Epidermal melanocyte (primary cell): ENCODE results near the gene ASPSCR1.

Source experiments
- DNase-seq: peaks from one replicate; pipeline ENCODE4 v3.0.0; 2011; ENCODE audit warnings: low spot score; ENCODE audit not compliant: insufficient read length

The ASPSCR1 gene, protein sequence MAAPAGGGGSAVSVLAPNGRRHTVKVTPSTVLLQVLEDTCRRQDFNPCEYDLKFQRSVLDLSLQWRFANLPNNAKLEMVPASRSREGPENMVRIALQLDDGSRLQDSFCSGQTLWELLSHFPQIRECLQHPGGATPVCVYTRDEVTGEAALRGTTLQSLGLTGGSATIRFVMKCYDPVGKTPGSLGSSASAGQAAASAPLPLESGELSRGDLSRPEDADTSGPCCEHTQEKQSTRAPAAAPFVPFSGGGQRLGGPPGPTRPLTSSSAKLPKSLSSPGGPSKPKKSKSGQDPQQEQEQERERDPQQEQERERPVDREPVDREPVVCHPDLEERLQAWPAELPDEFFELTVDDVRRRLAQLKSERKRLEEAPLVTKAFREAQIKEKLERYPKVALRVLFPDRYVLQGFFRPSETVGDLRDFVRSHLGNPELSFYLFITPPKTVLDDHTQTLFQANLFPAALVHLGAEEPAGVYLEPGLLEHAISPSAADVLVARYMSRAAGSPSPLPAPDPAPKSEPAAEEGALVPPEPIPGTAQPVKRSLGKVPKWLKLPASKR

DNA sequence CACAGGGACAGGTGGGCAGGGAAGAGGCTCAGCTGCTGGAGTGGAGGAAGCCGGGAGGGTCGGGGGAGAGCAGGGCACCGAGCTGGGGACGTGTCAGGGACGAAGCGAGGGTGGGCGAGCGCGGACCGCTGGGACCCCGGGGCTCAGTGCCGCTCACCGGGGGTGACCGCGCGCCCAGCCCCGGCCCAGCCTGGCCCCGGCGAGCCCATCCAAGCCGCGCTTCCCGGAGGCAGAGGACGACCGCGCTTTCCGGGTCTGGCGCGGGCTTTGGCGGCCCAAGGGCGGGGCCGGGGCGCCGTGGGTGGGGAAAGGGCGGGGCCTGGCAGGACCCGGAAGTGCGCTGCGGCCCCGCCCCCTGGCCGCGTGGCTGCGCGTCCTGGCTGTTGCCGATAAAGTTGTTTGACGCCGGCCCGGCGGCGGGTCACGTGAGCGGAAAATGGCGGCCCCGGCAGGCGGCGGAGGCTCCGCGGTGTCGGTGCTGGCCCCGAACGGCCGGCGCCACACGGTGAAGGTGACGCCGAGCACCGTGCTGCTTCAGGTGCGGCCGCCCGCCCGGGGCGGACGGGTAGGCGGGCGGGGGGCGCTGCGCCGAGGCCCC, at the start of gene ASPSCR1:
Gene ASPSCR1, plus strand, starts transcription at position 419 of the 598 bp plus-strand sequence. Its CDS starts 18 bp downstream, at position 437.
- peak; percentile 62 for DNase-seq

DNA sequence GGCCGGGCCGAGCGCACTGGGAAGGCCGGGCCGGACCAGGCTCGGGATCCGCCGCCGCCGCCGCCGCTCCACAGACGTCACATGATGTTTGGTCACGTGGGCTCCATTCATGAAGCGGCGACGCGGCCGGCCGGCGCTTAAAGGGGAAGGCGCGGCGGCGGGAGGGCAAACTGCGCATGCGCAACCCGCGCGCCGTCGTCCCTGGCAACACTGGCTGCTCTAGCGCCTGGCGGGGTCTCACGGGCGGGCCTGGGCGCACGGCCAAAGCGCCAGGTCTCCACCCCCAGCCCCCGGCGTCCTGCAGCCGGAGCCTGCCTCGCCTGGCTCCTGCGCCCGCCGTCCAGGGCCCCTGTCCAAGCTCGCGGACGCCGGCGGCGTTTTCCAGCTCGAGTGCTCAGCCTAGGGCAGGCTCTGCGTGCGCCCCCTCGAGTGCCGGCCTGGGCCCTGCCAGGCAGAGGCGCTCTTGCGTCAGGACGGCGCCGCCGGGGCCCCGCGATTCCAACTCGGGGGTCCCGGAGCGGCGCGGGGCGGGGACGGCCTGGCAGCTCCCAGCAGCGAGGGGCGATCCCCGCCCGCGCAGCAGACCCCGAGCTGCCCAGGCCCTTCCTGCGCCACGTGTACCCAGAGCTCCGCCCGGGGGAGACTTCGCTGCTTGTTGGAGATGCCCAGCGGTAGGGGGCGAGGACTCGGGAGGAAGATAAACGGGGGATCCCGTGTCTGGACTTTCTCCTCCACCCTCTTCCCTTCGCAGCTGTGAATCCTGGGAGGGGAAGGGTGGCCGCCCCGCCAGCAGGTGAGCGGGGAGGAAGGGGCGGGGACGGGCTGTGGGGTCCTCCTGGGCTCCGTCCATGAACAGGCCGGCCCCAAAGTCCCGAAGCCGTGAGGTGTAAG, 49.5 kb upstream of the ASPSCR1 start, which contains the start of gene MAFG:
Gene MAFG, minus strand, starts transcription at position 83 of the 891 bp plus-strand sequence. CDS start 4,550 bp downstream, outside the sequence.
- peak; percentile 98 for DNase-seq

DNA sequence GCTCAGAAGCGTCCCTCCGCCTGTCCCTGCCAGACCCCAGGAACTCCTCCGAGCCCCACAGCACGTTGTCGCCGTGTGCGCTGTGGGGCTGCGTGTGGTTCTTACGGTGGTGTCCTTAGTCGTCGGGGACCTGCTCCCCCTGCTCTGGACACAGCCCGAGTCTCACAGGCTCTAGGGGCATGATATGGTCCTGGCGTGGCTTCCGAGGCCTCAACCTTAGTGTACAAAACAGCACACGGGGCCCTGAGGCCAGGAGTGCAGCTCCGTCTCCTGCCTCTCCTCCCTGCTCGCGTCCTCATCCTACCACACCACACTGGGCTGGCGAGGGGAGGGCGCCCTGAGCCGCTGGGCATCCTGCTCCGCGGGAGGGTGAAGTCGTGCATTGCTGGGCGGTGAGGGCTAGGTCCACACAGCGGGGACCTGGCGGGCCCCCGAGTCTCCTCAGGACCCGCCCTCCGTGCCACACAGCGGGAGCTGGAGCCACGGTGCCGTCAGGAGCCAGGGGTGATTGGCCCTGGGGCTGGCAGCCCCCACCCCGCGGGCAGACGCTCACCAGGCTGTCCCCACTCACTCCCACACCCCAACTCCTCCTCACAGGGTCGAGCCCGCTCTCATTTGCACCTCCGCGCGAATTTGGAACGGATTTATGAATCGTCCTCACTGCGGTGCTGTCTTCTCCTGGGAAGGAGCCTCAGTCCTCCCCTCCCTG, 48.7 kb upstream of the ASPSCR1 start:
- DNase-seq = no peak

DNA sequence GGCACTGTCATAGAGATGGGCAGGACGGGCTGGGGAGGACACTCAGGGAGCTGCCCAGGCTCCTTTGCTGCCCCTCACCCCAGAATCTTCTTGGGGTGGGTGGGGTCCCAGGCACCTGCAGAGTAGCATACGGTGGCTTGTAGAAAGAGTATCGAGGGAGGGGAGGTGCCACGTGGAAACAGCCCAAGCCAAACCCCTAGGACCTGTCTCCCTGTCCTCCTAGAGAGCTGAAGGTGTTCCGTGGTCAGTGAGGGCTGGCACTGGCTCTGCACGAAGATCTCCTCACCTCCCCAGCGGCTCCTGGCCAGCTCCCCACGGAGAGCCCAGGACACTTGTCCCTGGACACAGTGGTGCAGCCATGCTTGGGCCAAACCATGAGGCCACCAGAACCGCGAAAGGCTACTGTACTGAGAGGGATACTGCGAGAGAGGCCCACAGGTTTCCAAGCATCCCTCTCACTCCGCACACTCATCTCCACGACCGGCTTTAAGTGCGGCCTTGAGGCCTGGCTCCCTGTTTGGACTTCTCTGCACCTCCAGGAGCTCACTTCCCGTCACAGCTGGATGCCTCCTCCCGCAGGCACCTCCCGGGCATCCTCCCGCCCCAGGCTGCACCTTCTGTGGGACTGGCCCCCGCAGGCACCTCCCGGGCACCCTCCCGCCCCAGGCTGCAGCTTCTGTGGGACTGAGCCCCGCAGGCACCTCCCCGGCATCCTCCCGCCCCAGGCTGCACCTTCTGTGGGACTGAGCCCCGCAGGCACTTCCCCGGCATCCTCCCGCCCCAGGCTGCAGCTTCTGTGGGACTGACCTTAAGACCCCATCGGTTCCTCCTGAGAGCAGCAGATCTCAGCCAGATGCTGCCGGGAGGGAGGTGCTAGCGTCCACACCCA, 47.9 kb upstream of the ASPSCR1 start:
- no peak for DNase-seq

DNA sequence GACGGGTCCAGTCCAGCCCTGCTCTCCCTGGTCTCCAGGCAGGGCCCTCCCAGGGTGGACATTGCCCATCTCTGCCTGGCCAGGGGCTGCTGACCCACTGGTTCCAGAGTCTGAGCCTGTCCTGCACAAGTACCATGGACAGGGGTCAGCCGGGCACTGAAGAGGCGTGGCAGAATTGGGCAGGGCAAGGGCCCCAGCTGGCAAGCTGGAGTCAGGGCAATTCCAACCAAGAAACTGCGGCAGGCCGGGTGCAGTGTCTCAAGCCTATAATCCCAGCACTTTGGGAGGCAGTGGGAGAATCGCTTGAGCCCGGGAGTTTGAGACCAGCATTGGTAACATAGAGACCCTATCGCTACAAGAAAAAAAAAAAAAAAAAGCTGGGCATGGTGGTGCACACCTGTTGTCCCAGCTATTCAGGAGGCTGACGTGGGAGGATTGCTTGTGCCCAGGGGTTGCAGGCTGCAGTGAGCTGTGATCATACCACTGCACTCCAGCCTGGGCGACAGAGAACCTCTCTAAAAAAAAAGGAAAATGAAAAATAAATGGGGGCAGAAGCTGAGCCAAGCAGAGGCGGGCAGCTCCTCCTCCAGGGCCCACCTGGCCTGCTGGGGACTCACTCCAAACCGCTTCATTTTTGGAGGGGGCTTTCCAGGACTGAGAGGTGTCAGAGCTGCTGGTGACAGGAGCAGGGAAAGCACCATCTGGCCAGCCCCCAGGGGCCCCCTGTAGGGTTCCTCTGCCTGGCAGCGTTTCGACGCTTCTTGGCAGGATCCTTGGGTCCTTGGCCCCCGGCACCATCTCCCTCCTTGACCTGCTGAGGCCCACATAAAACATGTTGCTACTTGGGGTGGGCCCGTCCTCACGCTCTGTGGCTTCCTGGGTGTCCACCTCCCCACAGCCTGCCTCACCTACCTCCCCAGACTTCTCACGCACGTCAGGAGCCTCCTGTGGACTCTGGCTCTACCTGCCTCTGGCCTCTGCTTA, 47.0 kb upstream of the ASPSCR1 start:
- no peak for DNase-seq

DNA sequence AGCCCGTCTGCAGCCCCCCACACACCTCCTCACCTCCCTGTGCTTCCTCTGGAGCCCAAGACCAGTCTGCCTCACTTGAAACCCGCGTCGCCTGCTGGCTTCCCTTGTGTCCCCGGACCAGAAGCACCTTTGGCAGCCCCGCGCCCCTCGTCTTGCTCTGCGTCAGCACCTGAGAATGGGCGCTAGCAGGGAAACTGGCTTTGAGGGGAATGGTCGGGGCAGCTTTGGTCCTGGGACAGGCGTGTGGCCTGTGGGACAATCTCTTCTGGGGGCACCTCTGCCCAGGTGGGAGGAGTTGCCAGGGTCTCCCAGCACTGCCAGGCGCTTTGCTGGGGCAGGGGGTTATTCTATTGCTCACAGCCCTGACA, 46.3 kb upstream of the ASPSCR1 start:
- no peak for DNase-seq

DNA sequence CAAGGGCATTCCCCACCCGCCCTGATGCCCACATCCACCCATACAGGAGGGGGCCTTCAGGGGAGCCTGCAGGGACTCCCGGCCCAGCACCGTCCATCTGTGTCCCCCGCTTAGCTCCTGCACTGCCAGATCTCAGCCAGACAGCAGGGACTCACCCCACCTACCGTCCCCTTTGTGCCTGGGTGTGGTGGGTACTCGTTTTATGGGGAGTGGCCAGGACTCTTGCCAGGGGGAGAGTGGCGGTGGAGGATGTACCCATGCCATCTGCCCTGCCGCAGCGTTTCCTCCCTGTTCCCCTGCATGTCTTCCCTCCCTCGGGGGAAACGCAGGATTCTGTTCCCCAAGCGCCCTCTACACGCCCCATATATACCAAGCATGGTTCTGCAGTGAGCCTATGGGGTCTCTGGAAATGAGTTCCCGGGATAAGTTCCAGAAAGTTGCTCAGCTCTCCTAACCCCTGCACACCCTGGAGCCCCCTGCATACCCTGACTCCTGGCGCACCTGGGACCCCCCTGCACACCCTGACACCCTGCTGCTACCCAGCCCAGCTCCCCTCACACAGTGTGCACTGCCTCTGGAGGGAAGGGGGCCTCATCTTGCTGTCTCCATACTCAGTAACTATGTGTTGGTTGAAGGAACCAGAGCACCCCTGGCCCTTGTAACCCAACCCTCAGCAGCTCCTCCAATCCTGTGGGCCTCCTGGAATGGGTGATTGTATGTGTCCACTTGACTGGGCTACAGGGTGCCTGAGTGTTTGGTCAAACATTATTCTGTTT, 45.7 kb upstream of the ASPSCR1 start:
- DNase-seq = no peak

DNA sequence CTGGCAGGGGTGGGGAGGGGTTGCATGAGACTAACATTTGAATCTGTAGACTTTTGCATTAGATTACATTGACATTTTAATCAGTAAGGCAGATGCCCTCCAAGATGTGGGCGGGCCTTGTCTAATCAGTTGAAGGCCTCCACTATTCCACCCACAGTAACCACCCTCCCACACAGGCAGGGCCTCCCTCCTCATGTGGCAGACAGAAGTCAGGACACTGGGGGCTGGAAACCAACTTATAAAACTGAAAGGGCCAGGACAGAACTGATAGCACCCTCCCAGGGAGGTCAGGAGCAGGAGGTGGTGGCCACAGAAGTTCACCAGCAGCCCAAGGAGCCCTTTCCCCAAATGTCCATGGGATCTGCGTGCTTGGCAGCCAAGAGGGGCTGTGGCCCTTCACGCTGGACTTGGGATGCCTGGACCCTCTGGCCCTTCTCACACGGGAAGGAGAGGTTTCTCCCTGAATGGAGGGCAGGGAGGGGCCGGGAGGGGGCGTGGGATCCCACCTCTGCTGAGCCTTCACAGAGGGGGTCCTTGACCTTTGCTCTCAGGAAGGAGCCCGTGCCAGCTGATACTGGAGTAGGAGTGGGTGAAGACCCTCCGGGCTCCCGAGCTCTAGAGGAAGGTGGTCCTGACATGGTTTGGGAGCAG, 45.0 kb upstream of the ASPSCR1 start:
- DNase-seq = no peak

DNA sequence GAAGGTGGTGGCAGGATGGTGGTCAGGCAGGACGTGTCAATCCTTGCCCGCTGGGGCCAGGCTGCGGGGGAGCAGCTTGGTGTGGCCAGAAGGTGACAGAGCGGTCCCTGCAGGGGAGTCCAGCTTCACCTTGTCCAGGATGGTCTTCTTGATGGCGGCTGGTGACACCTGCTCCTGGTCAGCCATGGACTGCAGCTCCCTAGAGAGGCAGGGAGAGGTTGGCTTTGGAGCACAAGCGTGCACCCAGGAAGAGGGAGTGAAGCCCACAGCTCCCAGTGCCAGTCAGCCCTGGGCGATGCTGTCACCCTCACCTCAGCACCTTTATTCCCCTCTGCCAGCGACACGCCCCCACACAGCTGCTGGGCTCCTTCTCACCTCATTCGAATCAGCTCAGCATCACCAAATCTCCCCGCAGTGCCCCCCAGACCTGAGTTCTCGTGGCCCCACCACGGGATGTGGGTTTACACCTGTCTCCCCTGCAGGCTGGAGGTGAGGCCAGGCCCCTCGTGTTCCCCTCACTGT, 44.2 kb upstream of the ASPSCR1 start:
- DNase-seq = no peak

DNA sequence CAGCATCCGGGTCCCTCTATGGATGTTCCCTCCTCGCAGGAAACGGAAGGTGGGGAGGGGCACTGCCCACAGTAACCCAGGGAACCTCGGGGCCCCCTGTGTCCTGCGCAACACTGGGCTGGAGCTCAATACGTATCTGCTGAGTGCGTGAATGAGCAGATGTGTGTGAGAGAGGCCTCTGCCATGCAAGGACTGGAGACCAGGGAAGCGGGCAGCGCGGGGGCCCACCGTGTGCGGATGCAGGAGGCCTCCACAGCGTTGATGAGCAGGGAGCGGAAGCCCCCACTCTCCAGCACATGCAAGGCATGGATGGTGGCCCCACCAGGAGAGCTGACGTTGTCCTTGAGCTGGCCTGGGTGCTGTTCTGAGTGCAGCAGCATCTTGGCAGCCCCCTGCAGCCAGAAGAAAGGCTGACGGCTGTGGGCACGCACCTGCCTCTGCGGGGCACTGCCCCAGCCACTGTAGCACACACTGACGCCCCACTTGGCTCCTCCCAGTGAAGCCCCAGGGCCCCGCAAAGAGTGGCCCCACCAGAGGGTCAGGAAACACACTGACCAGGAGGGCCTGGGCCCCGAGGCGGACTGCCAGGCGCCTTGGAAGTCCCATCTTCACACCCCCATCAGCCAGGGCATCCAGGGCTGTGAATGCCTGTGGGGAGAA, 43.2 kb upstream of the ASPSCR1 start:
- DNase-seq = no peak

DNA sequence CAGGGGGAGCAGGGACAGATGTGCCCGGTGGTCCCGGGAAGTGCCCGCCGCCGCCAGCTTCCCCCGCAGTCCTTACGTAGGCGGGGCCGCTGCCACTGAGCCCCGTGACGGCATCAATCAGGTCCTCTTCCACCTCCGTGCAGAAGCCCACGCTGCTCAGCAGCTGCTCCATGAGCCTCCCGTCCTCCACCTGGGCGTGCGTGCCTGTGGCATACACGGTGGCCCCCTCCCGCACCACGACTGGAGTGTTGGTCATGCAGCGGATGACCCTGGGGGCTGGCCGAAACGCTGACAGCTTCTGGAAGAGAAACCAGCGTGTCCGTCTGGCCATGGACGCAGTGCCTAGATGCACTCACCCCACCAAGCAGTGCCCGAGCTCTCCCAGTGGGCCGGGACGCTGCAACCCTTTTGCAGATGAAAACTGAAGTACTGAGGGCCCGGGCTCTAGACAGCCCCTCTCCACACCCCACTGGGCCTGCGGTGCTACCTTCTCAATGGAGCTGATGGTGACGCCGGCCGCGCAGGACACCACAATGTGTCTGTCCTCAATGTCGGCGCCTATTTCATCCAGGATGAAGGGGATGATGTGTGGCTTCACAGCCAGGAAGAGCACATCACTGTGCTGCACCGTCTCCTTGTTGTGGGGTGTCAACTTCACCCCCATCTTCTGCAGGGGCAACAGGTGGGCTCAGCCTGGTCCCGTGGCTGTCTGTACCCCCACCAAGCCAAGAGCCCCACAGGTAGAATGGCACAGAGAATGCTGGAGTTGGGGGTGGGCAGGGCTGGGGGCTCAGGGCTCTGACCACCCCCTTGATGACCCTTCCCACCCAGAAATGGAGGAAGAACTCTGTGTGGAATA, 42.4 kb upstream of the ASPSCR1 start:
- DNase-seq = no peak

DNA sequence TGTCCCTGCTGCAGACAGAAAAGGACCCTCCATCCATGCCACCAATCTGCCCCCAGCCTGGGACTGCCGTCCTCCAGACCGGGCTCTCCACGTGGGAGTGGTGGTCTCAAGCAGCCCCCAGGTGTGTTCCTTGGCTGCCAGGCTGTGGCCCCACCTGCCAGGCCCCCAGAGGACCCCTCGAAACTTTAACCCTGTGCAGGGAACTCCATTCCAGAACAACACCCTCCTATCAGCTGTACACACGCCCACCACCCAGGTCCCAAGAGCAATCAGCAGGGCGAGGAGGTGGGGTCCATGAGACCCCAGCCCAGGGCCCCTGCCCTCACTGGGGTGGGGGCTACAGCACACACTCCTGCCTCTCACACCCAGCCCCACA, 41.7 kb upstream of the ASPSCR1 start:
- no peak for DNase-seq

DNA sequence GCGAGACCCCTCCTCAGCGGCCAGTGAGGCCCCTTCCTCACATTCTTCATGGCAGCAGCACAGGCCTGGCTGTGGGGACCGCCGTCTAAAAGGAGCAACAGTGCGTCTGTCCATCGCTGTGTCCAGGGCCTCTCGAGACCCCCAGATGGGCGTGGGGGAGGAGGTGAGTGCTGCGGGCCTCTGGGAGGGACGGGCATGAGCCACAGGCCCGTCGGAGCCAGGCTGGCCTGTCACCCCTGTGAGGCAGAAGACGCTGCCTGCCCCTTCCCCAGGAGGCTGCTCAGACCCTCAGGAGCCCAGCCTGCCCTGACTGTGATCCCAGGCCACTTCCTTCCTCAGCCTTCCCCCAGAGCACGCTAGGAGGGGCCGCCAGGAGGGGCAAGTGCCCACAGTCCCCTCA, 38.2 kb upstream of the ASPSCR1 start:
- DNase-seq = no peak

DNA sequence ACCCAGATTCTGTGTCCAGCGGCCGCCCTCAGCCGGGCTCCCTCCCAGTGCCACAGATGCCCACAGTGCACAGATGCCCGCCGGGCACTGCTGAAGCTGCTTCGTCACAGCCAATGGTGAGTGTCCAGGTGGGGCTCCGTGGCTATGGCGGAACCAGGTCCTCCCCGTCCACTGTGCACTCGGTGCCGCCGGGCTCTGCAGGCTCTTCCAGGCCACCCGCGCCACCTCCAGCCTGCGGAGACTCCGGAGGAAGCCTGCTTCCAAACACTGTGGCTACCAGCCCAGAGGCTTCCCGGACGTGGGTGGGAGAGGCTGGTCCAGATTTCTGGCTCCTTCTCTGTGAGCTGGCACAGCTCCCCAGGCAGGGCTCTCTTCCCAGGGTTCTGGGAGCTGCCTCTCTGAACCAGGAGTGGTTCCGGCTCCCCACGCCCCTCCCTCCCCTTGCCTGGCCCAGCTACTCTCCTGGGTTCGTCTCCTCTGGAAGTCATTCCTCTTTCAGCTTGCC, 37.5 kb upstream of the ASPSCR1 start:
- DNase-seq = no peak
